ENCODE results near the gene ATAD1.

DNA sequence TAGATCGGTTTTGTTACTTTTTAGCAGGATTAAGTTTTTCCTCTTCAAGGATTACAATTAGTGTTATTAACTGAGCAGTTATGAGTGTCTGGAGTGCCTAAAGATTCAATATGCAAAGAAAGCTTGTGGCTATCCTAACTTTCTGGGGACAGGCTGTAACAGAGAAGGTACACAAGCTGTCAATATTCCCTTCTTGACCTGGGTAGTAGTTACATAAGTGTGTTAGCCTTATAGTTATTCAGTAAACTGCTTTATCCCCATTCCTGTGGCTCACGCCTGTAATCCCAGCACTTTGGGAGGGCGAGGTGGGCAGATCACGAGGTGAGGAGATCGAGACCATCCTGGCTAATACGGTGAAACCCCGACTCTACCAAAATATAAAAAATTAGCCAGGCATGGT, 31.6 kb downstream of the ATAD1 start:
- TF ChIP-seq, protein P1, sequence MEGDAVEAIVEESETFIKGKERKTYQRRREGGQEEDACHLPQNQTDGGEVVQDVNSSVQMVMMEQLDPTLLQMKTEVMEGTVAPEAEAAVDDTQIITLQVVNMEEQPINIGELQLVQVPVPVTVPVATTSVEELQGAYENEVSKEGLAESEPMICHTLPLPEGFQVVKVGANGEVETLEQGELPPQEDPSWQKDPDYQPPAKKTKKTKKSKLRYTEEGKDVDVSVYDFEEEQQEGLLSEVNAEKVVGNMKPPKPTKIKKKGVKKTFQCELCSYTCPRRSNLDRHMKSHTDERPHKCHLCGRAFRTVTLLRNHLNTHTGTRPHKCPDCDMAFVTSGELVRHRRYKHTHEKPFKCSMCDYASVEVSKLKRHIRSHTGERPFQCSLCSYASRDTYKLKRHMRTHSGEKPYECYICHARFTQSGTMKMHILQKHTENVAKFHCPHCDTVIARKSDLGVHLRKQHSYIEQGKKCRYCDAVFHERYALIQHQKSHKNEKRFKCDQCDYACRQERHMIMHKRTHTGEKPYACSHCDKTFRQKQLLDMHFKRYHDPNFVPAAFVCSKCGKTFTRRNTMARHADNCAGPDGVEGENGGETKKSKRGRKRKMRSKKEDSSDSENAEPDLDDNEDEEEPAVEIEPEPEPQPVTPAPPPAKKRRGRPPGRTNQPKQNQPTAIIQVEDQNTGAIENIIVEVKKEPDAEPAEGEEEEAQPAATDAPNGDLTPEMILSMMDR (IDR thresholded peaks at IDR 0.05): no peak
- no peak for TF ChIP-seq EZH2 (IDR thresholded peaks at IDR 0.05)
- no peak for TF ChIP-seq EZH2phosphoT487 (IDR thresholded peaks at IDR 0.05)
